KMS-11 (cell line): Measurements from ENCODE around the gene BRD3.

ENCODE experiments used
- H2AFZ ChIP-seq: fragments of 200-600 bp; sonication (generic); 2 replicates; pipeline ENCODE4 v1.6.1; 2016; ENCODE audit warnings: antibody characterized with exemption, mixed run types, low read depth
- H3K27ac ChIP-seq: fragments of 200-600 bp; sonication (generic); 2 replicates; pipeline ENCODE4 v1.6.1; 2016; ENCODE audit warnings: mild to moderate bottlenecking, mixed run types
- H3K27me3 ChIP-seq: fragments of 200-600 bp; sonication (generic); 2 replicates; pipeline ENCODE4 v1.6.1; 2017; ENCODE audit warnings: mild to moderate bottlenecking, low read depth, mixed run types, moderate library complexity; ENCODE audit not compliant: insufficient read depth
- H3K36me3 ChIP-seq: fragments of 200-600 bp; sonication (generic); 2 replicates; pipeline ENCODE4 v1.6.1; 2017; ENCODE audit warnings: mild to moderate bottlenecking, mixed run types; ENCODE audit not compliant: insufficient read depth
- H3K4me1 ChIP-seq: fragments of 200-600 bp; sonication (generic); 2 replicates; pipeline ENCODE4 v1.6.1; 2016; ENCODE audit warnings: mild to moderate bottlenecking, low read depth, mixed run types; ENCODE audit not compliant: poor library complexity, severe bottlenecking
- H3K4me2 ChIP-seq: fragments of 200-600 bp; sonication (generic); 2 replicates; pipeline ENCODE4 v1.7.0; 2016; ENCODE audit warnings: mild to moderate bottlenecking, mixed run types
- H3K4me3 ChIP-seq: fragments of 200-600 bp; sonication (generic); IDR thresholded peaks from 2 replicates; pipeline ENCODE4 v1.6.1; 2017; ENCODE audit warnings: low read depth, low read length, mixed read lengths; ENCODE audit not compliant: insufficient read depth
- H3K79me2 ChIP-seq: fragments of 200-600 bp; sonication (generic); 2 replicates; pipeline ENCODE4 v1.6.1; 2016; ENCODE audit warnings: low read depth, mixed run types; ENCODE audit not compliant: insufficient read depth
- H3K9ac ChIP-seq: fragments of 200-600 bp; sonication (generic); 2 replicates; pipeline ENCODE4 v1.6.1; 2016; ENCODE audit warnings: mild to moderate bottlenecking, mixed run types
- H4K20me1 ChIP-seq: fragments of 200-600 bp; sonication (generic); 2 replicates; pipeline ENCODE4 v1.6.1; 2016; ENCODE audit warnings: mild to moderate bottlenecking, mixed run types; ENCODE audit not compliant: insufficient read depth
- CTCF ChIP-seq: fragments of 200-600 bp; sonication (generic); conservative IDR thresholded peaks from 2 replicates; pipeline ENCODE4 v1.6.1; 2017; ENCODE audit warnings: low read depth, mild to moderate bottlenecking, antibody characterized with exemption, low read length, moderate library complexity, mixed read lengths

Gene BRD3

GRCh38 chr9:134032456-134033222 lies 35.2 kb downstream of the BRD3 start:
- no peak overlapping the region for H3K27ac ChIP-seq
- no peaks in the 10 kb centered on the region for H3K36me3 ChIP-seq

GRCh38 chr9:134031783-134032182 lies 36.0 kb downstream of the BRD3 start:
- TF ChIP-seq CTCF, result no peak
- no peaks in the 10 kb centered on the region for H3K79me2 ChIP-seq
- H3K4me3 ChIP-seq, result no peak overlapping the region
- H2AFZ ChIP-seq, result no peak overlapping the region
- no peaks in the 10 kb centered on the region for H4K20me1 ChIP-seq
- H3K27me3 ChIP-seq, result no peaks in the 10 kb centered on the region
- no peak overlapping the region for H3K9ac ChIP-seq
- no peak overlapping the region for H3K27ac ChIP-seq
- H3K4me2 ChIP-seq, result peak overlapping the region; percentile 79
- H3K36me3 ChIP-seq, result no peaks in the 10 kb centered on the region
- peaks cover 32% of the 10 kb centered on the region for H3K4me1 ChIP-seq

More at GRCh38 chr9:134032456-134033222, 35.2 kb downstream of the BRD3 start:
- no peaks in the 10 kb centered on the region for H4K20me1 ChIP-seq
- peak overlapping the region; percentile 79; the same call in 1 of the 2 replicates for H3K4me2 ChIP-seq
- no peak for TF ChIP-seq CTCF
- H3K4me1 ChIP-seq, result peaks cover 32% of the 10 kb centered on the region
- H3K4me3 ChIP-seq, result no peak overlapping the region
- H3K27me3 ChIP-seq, result no peaks in the 10 kb centered on the region
- H3K79me2 ChIP-seq, result no peaks in the 10 kb centered on the region
- H3K9ac ChIP-seq, result no peak overlapping the region
- H2AFZ ChIP-seq, result no peak overlapping the region

- H2AFZ ChIP-seq, result peak overlapping the region; percentile 23; the same call in 1 of the 2 replicates
- H3K27ac ChIP-seq, result no peak overlapping the region; the same call in 1 of the 2 replicates
- no peaks in the 10 kb centered on the region for H3K27me3 ChIP-seq
- H3K4me1 ChIP-seq, result peaks cover 32% of the 10 kb centered on the region
- TF ChIP-seq CTCF, result no peak
- no peaks in the 10 kb centered on the region for H4K20me1 ChIP-seq
- no peaks in the 10 kb centered on the region for H3K79me2 ChIP-seq
- peak overlapping the region; percentile 79 for H3K4me2 ChIP-seq
- H3K9ac ChIP-seq, result no peak overlapping the region; the same call in 1 of the 2 replicates
- H3K36me3 ChIP-seq, result no peaks in the 10 kb centered on the region
- no peak overlapping the region for H3K4me3 ChIP-seq
Measured at GRCh38 chr9:134030821-134031470, 36.9 kb downstream of the BRD3 start.

- H3K9ac ChIP-seq, result no peak overlapping the region
- H3K4me3 ChIP-seq, result no peak overlapping the region
- no peaks in the 10 kb centered on the region for H3K27me3 ChIP-seq
- no peaks in the 10 kb centered on the region for H3K79me2 ChIP-seq
- no peaks in the 10 kb centered on the region for H3K36me3 ChIP-seq
- peaks cover 32% of the 10 kb centered on the region for H3K4me1 ChIP-seq
- no peak for TF ChIP-seq CTCF
- H3K4me2 ChIP-seq, result peak overlapping the region; percentile 79; the same call in 1 of the 2 replicates
- H2AFZ ChIP-seq, result no peak overlapping the region
- H3K27ac ChIP-seq, result no peak overlapping the region
- no peaks in the 10 kb centered on the region for H4K20me1 ChIP-seq
Measured at GRCh38 chr9:134029248-134030226, 38.3 kb downstream of the BRD3 start.
